Epithelial cell of umbilical artery (primary cell): ENCODE measurements around the gene PTX4. TPM values are rescaled to one million over a fixed set of nuclear protein-coding genes. Genes with fewer than 3 reads are reported as not detected.

Experiments used
- total RNA-seq: library from RNA; depleted of rRNA; stranded (reverse); fragments of >200 nt; gene quantifications from 2 replicates; pipeline ENCODE4 v1.2.3, GENCODE V29; 2014

The PTX4 gene, protein sequence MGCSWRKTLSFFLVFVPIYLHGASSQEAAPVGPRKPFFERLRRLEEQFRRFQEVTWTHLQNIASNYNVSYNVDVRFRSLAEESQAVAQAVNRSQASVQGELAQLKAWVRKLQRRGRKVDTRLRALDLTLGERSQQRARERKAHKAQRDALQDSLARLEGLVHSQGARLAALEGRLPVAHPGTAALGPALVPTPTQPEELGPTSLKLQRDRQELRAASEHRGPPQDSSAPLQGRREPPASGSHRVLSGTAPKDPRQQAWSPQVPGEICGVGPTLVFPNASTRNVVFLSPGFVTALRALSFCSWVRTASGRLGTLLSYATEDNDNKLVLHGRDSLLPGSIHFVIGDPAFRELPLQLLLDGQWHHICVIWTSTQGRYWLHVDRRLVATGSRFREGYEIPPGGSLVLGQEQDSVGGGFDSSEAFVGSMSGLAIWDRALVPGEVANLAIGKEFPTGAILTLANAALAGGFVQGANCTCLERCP
- not detected in 2 replicates for total RNA-seq

DNA sequence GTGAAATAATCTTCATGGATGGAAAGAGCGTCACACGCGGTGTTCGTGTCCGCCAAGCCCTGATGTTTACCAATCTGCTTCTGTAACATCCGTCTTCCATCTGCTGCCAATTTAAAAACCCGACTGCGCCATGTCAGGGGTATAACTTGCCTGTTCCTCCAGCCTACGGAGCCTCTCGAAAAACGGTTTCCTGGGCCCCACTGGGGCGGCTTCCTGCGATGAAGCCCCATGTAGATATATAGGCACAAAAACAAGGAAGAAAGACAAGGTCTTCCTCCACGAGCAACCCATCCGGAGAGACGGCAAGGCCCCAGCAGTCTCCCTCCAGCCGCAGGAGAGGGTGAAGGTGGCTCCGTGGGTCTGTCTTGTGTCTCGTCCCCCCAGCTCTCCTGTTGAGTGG lies at the start of gene PTX4:
Gene PTX4, minus strand, starts transcription at position 326 of the 400 bp plus-strand sequence. Its CDS starts 35 bp downstream, at position 291.

DNA sequence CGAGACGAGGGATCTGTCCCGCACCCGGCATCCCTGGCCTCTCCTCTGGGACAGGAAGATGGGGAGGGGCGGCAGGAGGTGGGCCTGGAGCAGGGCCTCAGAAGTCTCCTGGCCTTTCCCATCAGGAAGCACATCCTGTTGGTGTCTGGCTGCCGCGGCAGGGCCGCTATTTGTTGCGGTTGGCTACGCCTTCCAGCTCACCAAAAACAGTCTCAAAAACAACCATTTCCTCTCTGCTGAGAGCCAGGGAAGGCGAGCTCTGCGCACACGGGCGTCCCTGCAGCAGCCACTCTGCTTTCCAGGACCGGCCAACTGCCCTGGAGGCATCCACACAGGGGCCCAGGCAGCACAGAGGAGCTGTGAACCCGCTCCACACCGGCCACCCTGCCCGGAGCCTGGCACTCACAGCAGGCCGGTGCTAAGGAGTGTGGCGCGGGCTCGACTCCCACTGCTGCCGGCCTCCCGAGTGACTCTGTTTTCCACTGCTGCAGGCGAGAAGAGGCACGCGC lies 44.8 kb upstream of the PTX4 start, which contains the start of gene TMEM204:
Gene TMEM204, plus strand, starts transcription at position 224 of the 509 bp plus-strand sequence. CDS start 610 bp downstream, outside the sequence.

DNA sequence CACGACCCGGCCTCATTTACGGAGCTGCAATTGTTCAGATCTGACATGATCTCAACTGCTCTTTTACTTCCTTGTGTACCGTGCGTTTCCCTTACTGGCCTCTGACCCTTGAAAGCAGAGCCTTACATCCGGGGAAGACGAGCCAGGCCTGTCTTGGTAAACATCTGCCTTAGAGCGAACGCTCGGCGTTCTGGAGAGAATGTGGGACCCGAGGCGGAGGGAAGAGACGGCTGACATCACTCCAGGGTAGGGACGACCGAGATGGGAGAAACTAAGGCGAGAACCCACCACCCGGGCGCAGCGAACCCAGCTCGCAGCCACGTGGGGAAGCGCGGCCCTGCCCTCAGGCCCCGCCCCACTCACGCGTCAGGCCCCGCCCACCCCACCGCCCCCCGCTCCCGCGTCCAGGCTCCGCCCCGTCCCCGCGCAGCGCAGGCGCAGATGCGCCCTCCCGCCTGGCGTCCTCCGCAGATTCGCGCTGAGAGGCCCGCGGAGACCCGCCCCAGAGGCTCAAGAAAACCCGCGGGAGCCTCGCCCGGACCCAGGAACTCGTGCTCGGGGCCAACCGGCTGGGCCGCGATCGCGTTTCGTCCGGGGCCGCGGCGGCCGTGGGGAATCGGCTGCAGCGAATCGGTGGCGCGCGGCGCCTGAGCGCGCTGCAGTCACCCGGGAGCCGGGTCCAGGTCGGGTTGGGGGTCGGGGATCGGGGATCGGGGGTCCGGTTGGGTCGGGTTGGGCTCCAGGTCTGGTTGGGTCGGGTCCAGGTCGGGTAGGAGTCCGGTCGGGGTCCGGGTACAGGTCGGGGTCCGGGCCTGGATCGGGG lies 4.4 kb upstream of the PTX4 start, which contains the start of gene TELO2:
Gene TELO2, plus strand, starts transcription at position 438 of the 823 bp plus-strand sequence. CDS start 922 bp downstream, outside the sequence.

DNA sequence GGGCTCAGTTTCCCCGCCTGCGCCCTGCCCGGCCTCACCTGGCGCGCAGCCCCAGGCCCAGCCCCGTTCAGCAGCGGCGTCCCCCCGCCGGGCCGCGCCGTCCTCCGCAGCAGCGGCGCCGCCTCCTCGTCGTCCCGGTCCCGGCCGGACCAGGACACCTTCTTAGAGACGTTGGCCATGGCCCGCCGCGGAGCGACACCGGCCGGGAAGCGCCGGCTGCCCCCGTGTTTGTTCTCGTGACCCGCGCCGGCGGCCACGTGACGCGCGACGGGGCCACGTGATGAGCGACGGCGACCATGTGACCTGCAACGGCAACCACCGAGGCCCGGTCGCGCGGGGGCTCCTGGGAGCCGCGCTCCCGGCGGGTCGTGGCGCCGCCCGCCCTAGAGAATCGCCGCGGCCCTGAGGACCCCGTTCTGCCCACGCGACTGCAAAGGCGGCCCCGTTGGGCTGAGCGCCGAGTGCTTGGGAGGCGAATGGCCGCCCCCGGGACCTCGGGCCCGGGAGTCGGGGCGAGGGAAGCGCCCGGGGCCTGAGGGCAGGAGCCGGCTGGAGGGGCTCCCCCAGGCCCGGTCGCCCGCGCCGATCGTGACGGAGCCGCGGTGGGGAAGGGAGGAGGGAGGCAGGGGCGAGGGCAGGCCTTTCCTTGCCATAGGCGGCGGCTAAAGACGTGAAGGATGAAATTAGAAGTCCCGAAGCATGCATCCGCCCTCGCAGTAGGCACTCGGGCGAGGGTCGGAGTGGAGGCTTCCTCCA lies 13.8 kb downstream of the PTX4 start, which contains the start of gene CLCN7:
Gene CLCN7, minus strand, starts transcription at position 233 of the 756 bp plus-strand sequence. Its CDS starts 54 bp downstream, at position 179.

DNA sequence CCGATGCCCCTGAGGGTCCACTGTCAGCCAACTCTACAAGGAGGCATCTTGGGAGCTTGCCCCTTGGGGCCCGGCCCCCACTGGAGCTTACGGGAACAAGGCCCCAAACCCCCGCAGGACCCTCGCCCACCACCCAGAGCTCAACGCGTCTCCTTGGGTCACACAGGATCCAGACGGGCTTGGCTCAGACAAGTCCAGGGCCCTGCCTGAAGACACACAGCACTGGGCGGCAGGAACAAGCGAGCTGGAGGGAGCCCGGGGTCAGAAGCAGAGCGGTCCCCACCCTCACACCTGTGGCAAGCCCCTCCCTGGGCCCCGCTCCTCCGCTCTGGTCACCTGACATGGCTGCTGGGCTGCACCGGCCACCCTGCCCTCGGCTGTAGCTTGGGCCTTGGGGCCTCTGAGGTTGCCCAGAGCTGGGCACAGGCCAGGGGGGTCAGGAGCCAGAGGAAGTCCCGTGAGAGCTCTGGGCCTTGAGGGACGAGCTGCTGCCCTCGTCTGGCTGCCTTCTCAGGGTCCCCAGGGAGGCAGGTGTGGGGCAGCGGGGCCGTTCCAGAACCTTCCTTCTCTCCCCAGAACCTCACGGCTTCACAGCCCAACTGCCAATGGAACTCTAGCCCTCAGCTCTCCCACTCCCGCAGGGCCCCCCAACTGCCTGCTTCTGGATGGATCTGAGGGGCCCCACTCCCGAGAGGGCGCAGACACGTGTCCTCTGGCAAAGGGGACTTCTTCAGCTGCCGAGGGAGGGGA lies 44.6 kb downstream of the PTX4 start, which contains the start of gene CCDC154:
Gene CCDC154, minus strand, starts transcription at position 577 of the 750 bp plus-strand sequence. Its CDS starts 234 bp downstream, at position 343.

Other genes with a start within 250 kb of the PTX4 start
- not detected in 2 replicates for gene TPSAB1, start 248.2 kb downstream of the PTX4 start, total RNA-seq
- not detected in 2 replicates for gene TPSD1, start 232.9 kb downstream of the PTX4 start, total RNA-seq
- 51.2 and 57.8 TPM in 2 replicates for gene UBE2I, start 179.3 kb downstream of the PTX4 start, total RNA-seq
- gene BAIAP3, start 155.3 kb downstream of the PTX4 start, total RNA-seq, result 0.32 and 0.91 TPM in 2 replicates
- gene TSR3, start 137.1 kb downstream of the PTX4 start, total RNA-seq, result 91.3 and 120 TPM in 2 replicates
- 21.3 and 26.3 TPM in 2 replicates for gene GNPTG, start 137.0 kb downstream of the PTX4 start, total RNA-seq
- gene UNKL, start 74.2 kb downstream of the PTX4 start, total RNA-seq, result 4.9 and 5.2 TPM in 2 replicates
- gene UQCC4, start 68.2 kb downstream of the PTX4 start, total RNA-seq, result 23.4 and 24.7 TPM in 2 replicates
- gene PERCC1, start 57.9 kb downstream of the PTX4 start, total RNA-seq, result not detected in 2 replicates
- under 0.01 and 0.15 TPM in 2 replicates for gene CCDC154, start 44.4 kb downstream of the PTX4 start, total RNA-seq
- gene CLCN7, start 13.9 kb downstream of the PTX4 start, total RNA-seq, result 40.9 and 60.6 TPM in 2 replicates
- 14.0 and 15.9 TPM in 2 replicates for gene TELO2, start 4.4 kb upstream of the PTX4 start, total RNA-seq
- 15.0 and 36.7 TPM in 2 replicates for gene TMEM204, start 44.7 kb upstream of the PTX4 start, total RNA-seq
- 21.4 and 26.3 TPM in 2 replicates for gene IFT140, start 123.1 kb upstream of the PTX4 start, total RNA-seq
- gene CRAMP1, start 123.4 kb upstream of the PTX4 start, total RNA-seq, result 5.5 and 6.4 TPM in 2 replicates
- 52.0 and 75.0 TPM in 2 replicates for gene JPT2, start 189.3 kb upstream of the PTX4 start, total RNA-seq
- gene MAPK8IP3, start 217.3 kb upstream of the PTX4 start, total RNA-seq, result 23.4 and 26.4 TPM in 2 replicates